ENCODE measurements around the gene AGBL5. TPM values are rescaled to one million over a fixed set of nuclear protein-coding genes. Genes with fewer than 3 reads are reported as not detected.

Gene AGBL5
- total RNA-seq, 1 experiment from 2014 or later = 55.4 TPM

- Mint-ChIP-seq H3K4me3 (no peak overlapping the region), H3K36me3 (ENCODE audit: insufficient read depth in 1 of 3, low read depth in 3 of 3) (no peaks in the 10 kb centered on the region; a peak in 1 of 7 replicates), H3K4me1 (peaks cover 4 to 8% of the 10 kb centered on the region in 2 experiments; a peak in 3 of 4 replicates), H3K27me3 (ENCODE audit: low read depth) (peaks cover 8% of the 10 kb centered on the region), H3K9me3 (no peaks in the 10 kb centered on the region; a peak in 1 of 5 replicates), H3K27ac (peak overlapping the region in 2 of 3 experiments; percentile 27 to 93; a peak in 1 of 7 replicates)
- H3K23ac ChIP-seq (ENCODE audit: insufficient read length, low read depth, low read length) = no peak overlapping the region
- no peaks in the 10 kb centered on the region for H3K23me2 ChIP-seq (ENCODE audit: insufficient read length, low read depth, low read length, poor library complexity, severe bottlenecking)
- WGBS (ENCODE audit: extremely low coverage, insufficient read length, low lambda C conversion rate) = no CpG with 5 or more reads among the region's 5 CpGs
- no peak overlapping the region for H2AK5ac ChIP-seq (ENCODE audit: insufficient read length, low read length)
- H2BK120ac ChIP-seq (ENCODE audit: low read depth, low read length, poor library complexity, severe bottlenecking) = no peak overlapping the region
- no peak overlapping the region for H3K4me2 ChIP-seq (ENCODE audit: insufficient read depth, insufficient read length, low read length)
- H3K4ac ChIP-seq (ENCODE audit: low read depth, low read length) = no peak overlapping the region
- H3K79me2 ChIP-seq (ENCODE audit: insufficient read depth, low read length) = no peaks in the 10 kb centered on the region
- no peak overlapping the region for H3K27ac ChIP-seq (ENCODE audit: insufficient read length, low read depth, low read length)
- DNase-seq = no peak
- H3K9ac ChIP-seq (ENCODE audit: extremely low read depth, insufficient read length, low read length) = no peak overlapping the region
- H3T11ph ChIP-seq (ENCODE audit: low read length) = no peak overlapping the region
- H3K79me1 ChIP-seq (ENCODE audit: insufficient read depth, low read depth, low read length, poor library complexity, severe bottlenecking) = no peaks in the 10 kb centered on the region
- H3K18ac ChIP-seq (ENCODE audit: insufficient read length, low read depth, low read length) = no peak overlapping the region
- peaks cover 2% of the 10 kb centered on the region for H4K20me1 ChIP-seq (ENCODE audit: control insufficient read depth, insufficient read depth, insufficient read length)
- TF ChIP-seq, protein P1, sequence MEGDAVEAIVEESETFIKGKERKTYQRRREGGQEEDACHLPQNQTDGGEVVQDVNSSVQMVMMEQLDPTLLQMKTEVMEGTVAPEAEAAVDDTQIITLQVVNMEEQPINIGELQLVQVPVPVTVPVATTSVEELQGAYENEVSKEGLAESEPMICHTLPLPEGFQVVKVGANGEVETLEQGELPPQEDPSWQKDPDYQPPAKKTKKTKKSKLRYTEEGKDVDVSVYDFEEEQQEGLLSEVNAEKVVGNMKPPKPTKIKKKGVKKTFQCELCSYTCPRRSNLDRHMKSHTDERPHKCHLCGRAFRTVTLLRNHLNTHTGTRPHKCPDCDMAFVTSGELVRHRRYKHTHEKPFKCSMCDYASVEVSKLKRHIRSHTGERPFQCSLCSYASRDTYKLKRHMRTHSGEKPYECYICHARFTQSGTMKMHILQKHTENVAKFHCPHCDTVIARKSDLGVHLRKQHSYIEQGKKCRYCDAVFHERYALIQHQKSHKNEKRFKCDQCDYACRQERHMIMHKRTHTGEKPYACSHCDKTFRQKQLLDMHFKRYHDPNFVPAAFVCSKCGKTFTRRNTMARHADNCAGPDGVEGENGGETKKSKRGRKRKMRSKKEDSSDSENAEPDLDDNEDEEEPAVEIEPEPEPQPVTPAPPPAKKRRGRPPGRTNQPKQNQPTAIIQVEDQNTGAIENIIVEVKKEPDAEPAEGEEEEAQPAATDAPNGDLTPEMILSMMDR (conservative IDR thresholded peaks at IDR 0.05) = no peak
- H4K8ac ChIP-seq (replicated peaks; ENCODE audit: insufficient read length, low read depth, low read length) = no peak overlapping the region
- no peak overlapping the region for H4K5ac ChIP-seq (ENCODE audit: insufficient read length, low read depth, low read length)
- no peak overlapping the region for H2BK5ac ChIP-seq (ENCODE audit: insufficient read length, low read length)
- H4K91ac ChIP-seq (ENCODE audit: insufficient read length, low read depth, low read length) = no peak overlapping the region
- no peaks in the 10 kb centered on the region for H3K9me3 ChIP-seq (ENCODE audit: control insufficient read depth, low read depth, low read length)
- no peak overlapping the region for H2BK20ac ChIP-seq (ENCODE audit: low read depth, low read length, poor library complexity, severe bottlenecking)
- no peak overlapping the region for H2BK12ac ChIP-seq (ENCODE audit: insufficient read length, low read depth, low read length)
- no peak overlapping the region for H3K56ac ChIP-seq (ENCODE audit: insufficient read length, low read depth, low read length)
- no peaks in the 10 kb centered on the region for H3K4me1 ChIP-seq (ENCODE audit: insufficient read depth, low read length)
- H3K14ac ChIP-seq (ENCODE audit: insufficient read depth, low read length) = no peak overlapping the region
- H2BK15ac ChIP-seq (ENCODE audit: low read depth, low read length) = no peak overlapping the region
- no peaks in the 10 kb centered on the region for H3K27me3 ChIP-seq (ENCODE audit: insufficient read depth, low read length)
- H2AFZ ChIP-seq (ENCODE audit: low read length) = no peak overlapping the region
Observed at GRCh38 chr2:27001950-27002349, 49.5 kb upstream of the AGBL5 start.
